Neural progenitor cell (in vitro differentiated cells): ENCODE results near the gene THOC5. TPM values are rescaled to one million over a fixed set of nuclear protein-coding genes. Genes with fewer than 3 reads are reported as not detected.

Source experiments
- DNase-seq: peaks from one replicate; pipeline ENCODE4 v3.0.0-alpha.2; 2016; ENCODE audit warnings: low spot score
- H2AFZ ChIP-seq: fragments of 200-600 bp; sonication (generic); replicated peaks from 2 replicates; pipeline ENCODE4 v1.6.1; 2016; ENCODE audit warnings: antibody characterized with exemption
- H3F3A ChIP-seq: fragments of 200-600 bp; sonication (generic); 2 replicates; pipeline ENCODE4 v1.6.1; 2016; ENCODE audit warnings: antibody characterized with exemption, low read depth
- H3K27ac ChIP-seq: fragments of 200-600 bp; sonication (generic); 2 replicates; pipeline ENCODE4 v1.5.1; 2016; ENCODE audit warnings: mild to moderate bottlenecking
- H3K27me3 ChIP-seq: fragments of 200-600 bp; sonication (generic); 2 replicates; pipeline ENCODE4 v1.6.1; 2016; ENCODE audit warnings: mild to moderate bottlenecking, moderate library complexity
- H3K36me3 ChIP-seq: fragments of 200-600 bp; sonication (generic); 2 replicates; pipeline ENCODE4 v1.5.1; 2016
- H3K4me1 ChIP-seq: fragments of 200-600 bp; sonication (generic); 2 replicates; pipeline ENCODE4 v1.6.1; 2016; ENCODE audit warnings: mixed run types
- H3K4me2 ChIP-seq: fragments of 200-600 bp; sonication (generic); 2 replicates; pipeline ENCODE4 v1.6.1; 2016
- H3K4me3 ChIP-seq: fragments of 200-600 bp; sonication (generic); 2 replicates; pipeline ENCODE4 v1.5.1; 2016
- H3K79me2 ChIP-seq: fragments of 200-600 bp; sonication (generic); 2 replicates; pipeline ENCODE4 v1.6.1; 2016; ENCODE audit warnings: low read depth
- H3K9ac ChIP-seq: fragments of 200-600 bp; sonication (generic); 2 replicates; pipeline ENCODE4 v1.6.1; 2016
- H3K9me3 ChIP-seq: fragments of 200-600 bp; sonication (generic); 2 replicates; pipeline ENCODE4 v1.5.1; 2016; ENCODE audit warnings: low read depth
- H4K20me1 ChIP-seq: fragments of 200-600 bp; sonication (generic); 2 replicates; pipeline ENCODE4 v1.6.1; 2016; ENCODE audit warnings: low read depth
- H3K27ac Mint-ChIP-seq: 3 replicates; pipeline ENCODE4 v1.8.0; 2021; ENCODE audit warnings: mixed read lengths
- H3K27me3 Mint-ChIP-seq: 2 replicates; pipeline ENCODE4 v1.8.0; 2022; ENCODE audit warnings: low read depth, mild to moderate bottlenecking, inconsistent platforms, moderate library complexity, mixed read lengths; ENCODE audit not compliant: insufficient read depth
- H3K36me3 Mint-ChIP-seq: 3 replicates; pipeline ENCODE4 v1.8.0; 2021; ENCODE audit warnings: mixed read lengths
- H3K4me1 Mint-ChIP-seq: 3 replicates; pipeline ENCODE4 v1.8.0; 2021; ENCODE audit warnings: mixed read lengths
- H3K4me3 Mint-ChIP-seq: 3 replicates; pipeline ENCODE4 v1.8.0; 2021; ENCODE audit warnings: mild to moderate bottlenecking, moderate library complexity, mixed read lengths
- H3K9me3 Mint-ChIP-seq: 3 replicates; pipeline ENCODE4 v1.8.0; 2020; ENCODE audit warnings: mixed read lengths
- EZH2 ChIP-seq: fragments of 200-600 bp; sonication (generic); IDR thresholded peaks from 2 replicates; pipeline ENCODE4 v1.6.1; 2017; ENCODE audit warnings: antibody characterized with exemption, mild to moderate bottlenecking, moderate library complexity
- EZH2phosphoT487 ChIP-seq: fragments of 200-600 bp; sonication (generic); IDR thresholded peaks from 2 replicates; pipeline ENCODE4 v1.6.1; 2017; ENCODE audit warnings: antibody characterized with exemption
- total RNA-seq: library from RNA; depleted of rRNA; stranded (reverse); fragments of >200 nt; gene quantifications from 2 replicates; pipeline ENCODE4 v1.2.3, GENCODE V29; 2015; ENCODE audit warnings: low replicate concordance
- TF ChIP-seq, protein P1 (sequence below): fragments of 200-600 bp; sonication (generic); IDR thresholded peaks from 2 replicates; pipeline ENCODE4 v1.5.1; 2017; ENCODE audit warnings: antibody characterized with exemption, mild to moderate bottlenecking

The THOC5 gene
- total RNA-seq, 1 donor from 2014 or later = 42.9 TPM

DNA sequence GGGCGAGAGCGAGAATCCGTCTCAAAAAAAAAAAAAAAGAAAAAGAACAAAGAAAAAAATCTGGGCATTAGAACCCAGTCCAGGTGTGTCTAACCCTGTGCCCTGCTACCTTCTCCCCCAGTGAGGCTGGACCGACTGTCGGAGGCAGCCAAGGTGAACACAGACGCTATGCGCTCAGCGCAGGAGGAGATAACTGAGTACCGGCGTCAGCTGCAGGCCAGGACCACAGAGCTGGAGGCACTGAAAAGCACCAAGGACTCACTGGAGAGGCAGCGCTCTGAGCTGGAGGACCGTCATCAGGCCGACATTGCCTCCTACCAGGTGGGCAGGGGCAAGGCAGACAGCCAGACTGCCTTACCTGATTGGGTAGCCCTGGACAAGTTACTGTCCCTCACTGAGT lies 70.3 kb downstream of the THOC5 start:
- Mint-ChIP-seq H3K27me3 (peaks cover 27% of the 10 kb centered on the region), H3K4me1 (peaks cover 24% of the 10 kb centered on the region), H3K27ac (no peak overlapping the region), H3K9me3 (no peaks in the 10 kb centered on the region), H3K36me3 (peaks cover 2% of the 10 kb centered on the region), H3K4me3 (no peak overlapping the region)
- no peak for DNase-seq
- Histone ChIP-seq H3K79me2 (no peaks in the 10 kb centered on the region), H3K27ac (no peak overlapping the region), H3K36me3 (no peaks in the 10 kb centered on the region), H2AFZ (no peak overlapping the region), H3K4me1 (peaks cover 18% of the 10 kb centered on the region), H3K4me3 (no peak overlapping the region), H3F3A (peaks cover 28% of the 10 kb centered on the region), H3K9ac (no peak overlapping the region), H3K9me3 (no peaks in the 10 kb centered on the region), H4K20me1 (peaks cover 38% of the 10 kb centered on the region), H3K4me2 (no peak overlapping the region), H3K27me3 (peaks cover 47% of the 10 kb centered on the region)
- TF ChIP-seq EZH2phosphoT487 = no peak
- TF ChIP-seq EZH2 = no peak
- TF ChIP-seq, protein P1, sequence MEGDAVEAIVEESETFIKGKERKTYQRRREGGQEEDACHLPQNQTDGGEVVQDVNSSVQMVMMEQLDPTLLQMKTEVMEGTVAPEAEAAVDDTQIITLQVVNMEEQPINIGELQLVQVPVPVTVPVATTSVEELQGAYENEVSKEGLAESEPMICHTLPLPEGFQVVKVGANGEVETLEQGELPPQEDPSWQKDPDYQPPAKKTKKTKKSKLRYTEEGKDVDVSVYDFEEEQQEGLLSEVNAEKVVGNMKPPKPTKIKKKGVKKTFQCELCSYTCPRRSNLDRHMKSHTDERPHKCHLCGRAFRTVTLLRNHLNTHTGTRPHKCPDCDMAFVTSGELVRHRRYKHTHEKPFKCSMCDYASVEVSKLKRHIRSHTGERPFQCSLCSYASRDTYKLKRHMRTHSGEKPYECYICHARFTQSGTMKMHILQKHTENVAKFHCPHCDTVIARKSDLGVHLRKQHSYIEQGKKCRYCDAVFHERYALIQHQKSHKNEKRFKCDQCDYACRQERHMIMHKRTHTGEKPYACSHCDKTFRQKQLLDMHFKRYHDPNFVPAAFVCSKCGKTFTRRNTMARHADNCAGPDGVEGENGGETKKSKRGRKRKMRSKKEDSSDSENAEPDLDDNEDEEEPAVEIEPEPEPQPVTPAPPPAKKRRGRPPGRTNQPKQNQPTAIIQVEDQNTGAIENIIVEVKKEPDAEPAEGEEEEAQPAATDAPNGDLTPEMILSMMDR = no peak

DNA sequence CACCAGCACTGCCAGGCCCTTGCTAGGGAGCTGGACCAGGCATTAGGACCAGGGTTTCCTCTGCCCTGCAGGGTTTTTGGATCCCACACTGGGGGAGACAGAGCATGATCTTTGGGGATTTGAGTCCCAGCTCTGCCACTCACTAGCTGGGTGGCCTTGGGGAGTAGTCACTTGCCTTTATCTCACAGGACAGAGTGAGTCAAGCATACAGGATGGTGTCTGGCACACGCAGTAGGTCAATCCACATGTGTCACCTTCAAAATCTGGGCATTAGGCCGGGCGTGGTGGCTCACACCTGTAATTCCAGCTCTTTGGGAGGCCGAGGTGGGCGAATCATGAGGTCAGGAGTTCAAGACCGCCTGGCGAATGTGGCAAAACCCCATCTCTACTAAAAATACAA lies 70.8 kb downstream of the THOC5 start:
- H2AFZ ChIP-seq = no peak overlapping the region
- H3K4me1 Mint-ChIP-seq = peaks cover 29% of the 10 kb centered on the region
- no peak overlapping the region for H3K27ac Mint-ChIP-seq

DNA sequence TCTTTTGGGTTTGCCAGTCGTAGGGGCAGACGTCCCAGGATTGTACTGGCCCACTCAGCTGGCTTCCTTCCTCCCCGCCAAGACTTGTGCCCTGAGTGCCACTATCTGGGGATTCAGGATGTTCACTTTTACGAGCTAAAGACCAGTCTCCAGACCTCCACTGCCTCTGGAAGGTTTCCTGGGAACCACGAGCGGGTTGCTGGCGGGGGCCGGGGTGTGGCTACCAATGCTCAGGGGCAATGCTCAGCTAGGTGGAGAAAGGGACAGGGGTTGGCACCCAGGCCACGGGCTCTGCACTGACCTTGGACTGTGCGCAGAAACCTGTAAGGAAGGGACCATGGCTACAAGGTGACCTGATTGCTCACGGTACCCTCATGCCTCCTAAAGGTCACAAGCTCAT lies 71.3 kb downstream of the THOC5 start:
- no peak for DNase-seq
- peaks cover 57% of the 10 kb centered on the region for H3K27me3 ChIP-seq
- Mint-ChIP-seq H3K4me3 (peak overlapping the region; percentile 59), H3K27me3 (peaks cover 35% of the 10 kb centered on the region), H3K36me3 (peaks cover 2% of the 10 kb centered on the region), H3K27ac (no peak overlapping the region), H3K9me3 (no peaks in the 10 kb centered on the region), H3K4me1 (peaks cover 29% of the 10 kb centered on the region)
- TF ChIP-seq, protein P1 = no peak
- TF ChIP-seq EZH2phosphoT487 (no peak), EZH2 (no peak)
- no peak overlapping the region for H3K4me3 ChIP-seq
- no peaks in the 10 kb centered on the region for H3K79me2 ChIP-seq
- no peak overlapping the region for H3K4me2 ChIP-seq
- no peaks in the 10 kb centered on the region for H3K36me3 ChIP-seq
- peaks cover 24% of the 10 kb centered on the region for H3K4me1 ChIP-seq
- H3F3A ChIP-seq = peaks cover 28% of the 10 kb centered on the region
- no peak overlapping the region for H3K9ac ChIP-seq
- no peak overlapping the region for H2AFZ ChIP-seq
- H4K20me1 ChIP-seq = peaks cover 47% of the 10 kb centered on the region
- no peaks in the 10 kb centered on the region for H3K9me3 ChIP-seq
- no peak overlapping the region for H3K27ac ChIP-seq

More for the DNA sequence above, 70.8 kb downstream of the THOC5 start:
- H3K4me1 ChIP-seq = peaks cover 24% of the 10 kb centered on the region
- H3K27me3 ChIP-seq = peaks cover 53% of the 10 kb centered on the region
- Mint-ChIP-seq H3K27me3 (peaks cover 32% of the 10 kb centered on the region), H3K36me3 (peaks cover 2% of the 10 kb centered on the region), H3K4me3 (no peak overlapping the region), H3K9me3 (no peaks in the 10 kb centered on the region)
- no peak overlapping the region for H3K9ac ChIP-seq
- no peaks in the 10 kb centered on the region for H3K79me2 ChIP-seq
- H3K4me3 ChIP-seq = no peak overlapping the region
- H4K20me1 ChIP-seq = peaks cover 43% of the 10 kb centered on the region
- peaks cover 28% of the 10 kb centered on the region for H3F3A ChIP-seq
- no peak for TF ChIP-seq EZH2phosphoT487
- TF ChIP-seq, protein P1 = no peak
- TF ChIP-seq EZH2 = no peak
- no peak for DNase-seq
- H3K36me3 ChIP-seq = no peaks in the 10 kb centered on the region
- H3K4me2 ChIP-seq = no peak overlapping the region
- no peaks in the 10 kb centered on the region for H3K9me3 ChIP-seq
- no peak overlapping the region for H3K27ac ChIP-seq
